ENCODE results near the gene AASDH.

AASDH gene

GRCh38 chr4:56316011-56316650 lies 71.2 kb downstream of the AASDH start:
- peak; percentile 3 for DNase-seq (ENCODE audit: low spot score)

GRCh38 chr4:56315543-56315942 lies 71.7 kb downstream of the AASDH start:
- DNase-seq (ENCODE audit: low spot score) = no peak

GRCh38 chr4:56315041-56315440 lies 72.2 kb downstream of the AASDH start:
- DNase-seq (ENCODE audit: low spot score) = no peak

GRCh38 chr4:56314207-56314915 lies 72.9 kb downstream of the AASDH start:
- no peak for DNase-seq (ENCODE audit: low spot score)

- DNase-seq (ENCODE audit: low spot score) = no peak
These were observed 74.2 kb downstream of the AASDH start for GRCh38 chr4:56313132-56313531.

- DNase-seq (ENCODE audit: low spot score) = no peak
These were observed 75.9 kb downstream of the AASDH start for GRCh38 chr4:56311299-56311975.

GRCh38 chr4:56310401-56311125 lies 76.7 kb downstream of the AASDH start:
- DNase-seq (ENCODE audit: low spot score) = no peak

GRCh38 chr4:56308384-56308783 lies 78.9 kb downstream of the AASDH start:
- no peak for DNase-seq (ENCODE audit: low spot score)

GRCh38 chr4:56307423-56307822 lies 79.9 kb downstream of the AASDH start:
- peak; percentile 29 for DNase-seq (ENCODE audit: low spot score)

- DNase-seq (ENCODE audit: low spot score) = no peak
These were observed 81.9 kb downstream of the AASDH start for GRCh38 chr4:56305390-56305789.

- no peak for DNase-seq (ENCODE audit: low spot score)
These were observed 83.4 kb downstream of the AASDH start for GRCh38 chr4:56303921-56304320.

GRCh38 chr4:56302760-56303159 lies 84.5 kb downstream of the AASDH start:
- no peak for DNase-seq (ENCODE audit: low spot score)

- no peak for DNase-seq (ENCODE audit: low spot score)
These were observed 85.2 kb downstream of the AASDH start for GRCh38 chr4:56301997-56302496.

GRCh38 chr4:56301181-56301996 lies 85.9 kb downstream of the AASDH start:
- DNase-seq (ENCODE audit: low spot score) = peak; percentile 80

GRCh38 chr4:56298236-56298635 lies 89.1 kb downstream of the AASDH start:
- DNase-seq (ENCODE audit: low spot score) = no peak

GRCh38 chr4:56297776-56298175 lies 89.5 kb downstream of the AASDH start:
- no peak for DNase-seq (ENCODE audit: low spot score)

GRCh38 chr4:56296526-56296925 lies 90.8 kb downstream of the AASDH start:
- no peak for DNase-seq (ENCODE audit: low spot score)

- DNase-seq (ENCODE audit: low spot score) = no peak
These were observed 94.2 kb downstream of the AASDH start for GRCh38 chr4:56293121-56293520.

- DNase-seq (ENCODE audit: low spot score) = no peak
These were observed 97.4 kb downstream of the AASDH start for GRCh38 chr4:56289934-56290333.

- DNase-seq (ENCODE audit: low spot score) = no peak
These were observed 98.6 kb downstream of the AASDH start for GRCh38 chr4:56288663-56289062.
